HG02852 (cell line): Measurements from ENCODE around the gene PRKX.
"Not testable (repeated sequence)": the region's sequence is repeated elsewhere in the genome, so short reads cannot be mapped to it uniquely, and the experiment has no call there.

Source experiments
- ATAC-seq: cut with Tn5 transposase; IDR thresholded peaks from one replicate; pipeline ENCODE4 v1.9.1; 2021; ENCODE audit warnings: mild to moderate bottlenecking, moderate library complexity; ENCODE audit not compliant: unreplicated experiment

PRKX gene

DNA sequence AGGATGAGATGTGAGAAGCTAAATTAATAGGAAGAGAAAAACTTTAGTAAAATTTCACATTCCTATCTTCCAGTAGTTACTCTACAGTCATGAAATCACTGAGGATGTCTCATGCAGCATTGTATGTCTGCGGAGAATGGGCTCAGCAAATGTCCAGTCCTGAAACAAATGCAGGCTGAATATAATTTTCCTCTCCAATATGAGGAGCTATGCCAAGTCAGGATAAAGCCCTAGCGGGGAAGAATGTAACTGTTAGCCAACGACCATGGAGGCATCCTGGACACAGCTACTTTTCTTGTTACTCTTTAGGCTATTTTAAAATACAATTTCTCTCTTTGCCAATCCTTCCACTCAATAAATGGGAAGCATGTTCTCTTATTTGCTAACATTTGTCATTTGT, 127.7 kb downstream of the PRKX start:
- no peak for ATAC-seq

GRCh38 chrX:3584415-3584996, 128.9 kb downstream of the PRKX start:
- ATAC-seq = no peak

GRCh38 chrX:3582451-3582850, 131.0 kb downstream of the PRKX start:
- no peak for ATAC-seq

- ATAC-seq = no peak
These were observed 131.8 kb downstream of the PRKX start for GRCh38 chrX:3581609-3582108.

GRCh38 chrX:3577551-3577950, 135.9 kb downstream of the PRKX start:
- no peak for ATAC-seq

- ATAC-seq = no peak
These were observed 136.5 kb downstream of the PRKX start for GRCh38 chrX:3576886-3577501.

DNA sequence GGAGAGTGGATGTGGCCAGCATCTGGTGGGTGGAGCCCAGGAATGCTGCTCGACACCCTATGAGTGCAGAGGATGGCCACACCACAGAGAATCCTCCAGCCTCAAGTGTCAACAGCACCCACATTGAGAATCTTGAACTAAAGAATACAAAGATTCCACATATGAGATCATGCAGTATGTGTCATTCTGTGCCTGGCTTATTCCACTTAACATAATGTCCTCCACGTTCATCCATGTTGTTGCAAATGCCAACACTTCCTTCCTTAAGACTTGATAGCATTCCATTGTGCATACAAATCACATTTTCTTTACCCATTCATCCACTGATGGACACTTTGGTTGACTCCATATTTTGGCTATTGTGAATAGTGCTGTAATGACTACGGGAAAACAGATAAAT, 145.8 kb downstream of the PRKX start:
- ATAC-seq = no peak

DNA sequence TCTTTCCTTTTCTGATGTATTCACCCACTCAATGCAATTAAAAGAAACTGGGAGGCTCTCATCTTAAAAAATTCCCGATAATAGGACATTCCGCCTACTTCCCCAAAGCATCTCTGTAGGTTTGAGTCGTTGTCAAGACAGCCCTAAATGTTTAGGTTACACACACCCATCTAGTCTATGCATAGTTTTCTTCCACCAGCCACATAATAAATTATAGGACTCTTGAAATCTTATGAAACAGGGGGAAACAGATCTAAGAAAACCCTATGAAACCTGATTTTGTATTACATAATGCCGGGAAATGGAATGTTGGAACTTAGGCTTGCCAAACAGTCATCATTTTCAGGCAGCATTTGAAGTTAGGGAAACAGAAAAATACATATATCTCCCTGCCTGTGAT, 150.0 kb downstream of the PRKX start:
- no peak for ATAC-seq

DNA sequence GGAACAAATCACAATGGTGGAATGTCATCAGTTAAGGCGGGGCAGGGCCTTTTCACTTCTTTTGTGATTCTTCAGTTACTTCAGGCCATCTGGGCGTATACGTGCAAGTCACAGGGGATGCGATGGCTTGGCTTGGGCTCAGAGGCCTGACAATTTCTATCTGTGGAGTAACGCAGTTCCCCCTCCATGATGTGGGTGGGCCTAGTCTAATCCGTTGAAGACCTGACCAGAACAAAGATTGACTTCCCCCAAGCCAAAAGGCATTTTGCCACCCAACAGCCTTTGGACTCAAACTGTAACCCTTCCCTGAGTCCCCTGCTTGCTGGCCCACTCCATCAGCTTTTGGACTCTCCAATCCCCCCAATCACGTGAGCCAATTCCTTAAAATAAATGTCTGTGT, 153.4 kb downstream of the PRKX start:
- ATAC-seq = not testable (repeated sequence)
